Neural progenitor cell (in vitro differentiated cells): ENCODE results near the gene ATP2B3.

ENCODE experiments used
- CTCF ChIP-seq: fragments of 200-600 bp; sonication (generic); IDR thresholded peaks from 2 replicates; pipeline ENCODE4 v1.5.1; 2017; ENCODE audit warnings: antibody characterized with exemption, mild to moderate bottlenecking
- EZH2phosphoT487 ChIP-seq: fragments of 200-600 bp; sonication (generic); IDR thresholded peaks from 2 replicates; pipeline ENCODE4 v1.6.1; 2017; ENCODE audit warnings: antibody characterized with exemption

GRCh38 chrX:153509592-153509991, 7.8 kb upstream of the ATP2B3 start:
- TF ChIP-seq CTCF = no peak
- TF ChIP-seq EZH2phosphoT487 = no peak
